IPS DF 6.9 (cell line): ENCODE data around the gene CDK18.
"Not testable (repeated sequence)": the region's sequence is repeated elsewhere in the genome, so short reads cannot be mapped to it uniquely, and the experiment has no call there.

Experiments used
- DNase-seq: peaks from one replicate; pipeline ENCODE4 v3.0.0-alpha.2; 2013; ENCODE audit warnings: low read depth, low spot score
- H3K27ac ChIP-seq: one replicate; pipeline ENCODE4 v1.5.1; 2013; ENCODE audit warnings: low read length, control low read depth
- H3K27me3 ChIP-seq: 2 replicates; pipeline ENCODE4 v1.6.1; 2013; ENCODE audit warnings: mild to moderate bottlenecking, low read length; ENCODE audit not compliant: control insufficient read depth, insufficient read depth
- H3K36me3 ChIP-seq: 2 replicates; pipeline ENCODE4 v1.6.1; 2013; ENCODE audit warnings: low read length; ENCODE audit not compliant: control insufficient read depth, insufficient read depth
- H3K4me1 ChIP-seq: 2 replicates; pipeline ENCODE4 v1.6.1; 2013; ENCODE audit warnings: low read length; ENCODE audit not compliant: control insufficient read depth, insufficient read depth
- H3K4me3 ChIP-seq: 2 replicates; pipeline ENCODE4 v1.5.1; 2013; ENCODE audit warnings: mild to moderate bottlenecking, low read length
- H3K9me3 ChIP-seq: 2 replicates; pipeline ENCODE4 v1.6.1; 2013; ENCODE audit warnings: low read length, inconsistent platforms; ENCODE audit not compliant: control insufficient read depth, insufficient read depth
- WGBS: extraction: QIAGEN DNeasy Blood & Tissue Kit; methylation state at CpG from one replicate; pipeline ENCODE4 v1.1.7; 2013; ENCODE audit warnings: mixed read lengths, missing lambda C conversion rate; ENCODE audit not compliant: insufficient read length, insufficient coverage; 5-methylcytosine and 5-hydroxymethylcytosine counted together

The CDK18 gene

DNA sequence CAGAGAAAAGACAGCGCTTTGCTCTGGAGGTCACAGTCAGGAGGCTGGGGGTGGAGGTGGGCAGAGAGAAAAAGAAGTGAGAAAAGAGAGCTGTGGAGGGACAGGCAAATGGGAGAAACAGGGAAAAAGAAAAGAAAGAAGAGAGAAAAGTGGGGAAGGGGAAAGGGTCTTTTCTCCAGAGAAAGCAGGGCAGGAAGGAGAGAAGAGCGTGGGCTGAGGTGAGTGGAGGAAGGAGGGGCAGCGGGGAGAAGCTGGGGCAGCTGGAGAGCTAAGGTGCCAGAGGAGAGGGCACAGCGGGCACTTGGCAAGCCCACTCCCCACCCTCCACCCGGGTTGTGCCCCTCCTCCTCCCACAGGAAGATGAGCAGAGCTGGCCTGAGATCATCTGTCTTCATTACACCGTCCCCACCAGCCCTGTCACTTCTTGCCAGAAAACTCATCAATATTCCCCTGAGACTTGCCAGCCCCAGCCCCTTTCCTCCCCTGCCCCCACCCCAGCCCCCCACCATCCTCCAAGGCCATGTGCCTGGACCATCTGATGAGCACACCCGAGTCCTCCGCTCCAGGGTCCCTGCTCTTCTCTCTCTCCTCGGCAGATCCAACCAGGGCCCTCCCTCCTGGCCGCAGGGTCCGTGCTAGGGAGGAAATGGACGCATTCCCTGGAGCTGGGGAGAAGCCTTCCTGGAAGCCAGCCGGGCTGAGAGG lies 31.6 kb upstream of the CDK18 start:
- Histone ChIP-seq H3K27me3 (no peaks in the 10 kb centered on the region), H3K36me3 (no peaks in the 10 kb centered on the region), H3K27ac (no peak overlapping the region), H3K4me1 (peaks cover 5% of the 10 kb centered on the region), H3K4me3 (no peak overlapping the region), H3K9me3 (no peaks in the 10 kb centered on the region)
- DNase-seq: no peak
- WGBS: no CpG with 5 or more reads among the region's 13 CpGs

DNA sequence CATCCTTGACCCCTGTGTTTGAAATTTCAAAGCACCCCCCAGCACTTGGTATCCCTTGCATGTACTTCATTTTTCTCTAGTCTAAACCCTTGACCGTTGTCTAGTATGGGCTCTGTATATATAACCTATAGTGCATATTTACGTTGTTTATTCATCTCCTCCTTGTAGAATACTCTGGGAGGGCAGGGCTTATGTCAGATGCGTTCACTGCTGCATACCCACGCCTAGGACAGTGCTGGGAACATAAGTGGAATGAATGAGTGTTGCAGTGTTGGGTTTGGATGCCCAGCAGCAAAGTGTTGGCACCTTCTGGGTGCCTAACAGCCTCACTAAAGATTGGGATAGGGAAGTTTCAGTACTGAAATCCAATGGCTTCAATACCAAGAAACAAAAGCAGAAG lies 31.0 kb upstream of the CDK18 start:
- no peaks in the 10 kb centered on the region for H3K27me3 ChIP-seq
- no peaks in the 10 kb centered on the region for H3K36me3 ChIP-seq
- DNase-seq: no peak
- WGBS: no CpG with 5 or more reads among the region's 4 CpGs
- H3K9me3 ChIP-seq: no peaks in the 10 kb centered on the region
- no peak overlapping the region for H3K4me3 ChIP-seq
- no peak overlapping the region for H3K27ac ChIP-seq
- peaks cover 5% of the 10 kb centered on the region for H3K4me1 ChIP-seq

DNA sequence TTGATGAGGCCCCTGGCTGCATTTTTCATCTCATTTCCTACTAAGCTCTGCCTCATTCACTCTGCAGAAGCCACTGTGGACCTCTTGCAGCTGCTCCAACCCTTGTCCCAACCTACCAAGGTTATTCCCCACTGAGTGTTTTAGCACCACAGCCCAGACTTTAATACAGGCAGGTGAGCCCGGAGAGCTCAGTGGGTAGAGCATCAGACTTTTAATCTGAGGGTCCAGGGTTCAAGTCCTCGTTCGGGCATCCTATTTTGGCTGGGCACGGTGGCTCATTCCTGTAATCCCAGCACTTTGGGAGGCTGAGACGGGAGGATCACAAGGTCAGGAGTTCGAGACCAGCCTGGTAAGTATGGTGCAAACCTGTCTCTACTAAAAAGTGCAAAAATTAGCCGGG lies 30.5 kb upstream of the CDK18 start:
- Histone ChIP-seq H3K27me3 (no peaks in the 10 kb centered on the region), H3K27ac (no peak overlapping the region), H3K4me3 (no peak overlapping the region), H3K4me1 (peaks cover 5% of the 10 kb centered on the region), H3K9me3 (no peaks in the 10 kb centered on the region), H3K36me3 (no peaks in the 10 kb centered on the region)
- no peak for DNase-seq
- no CpG with 5 or more reads among the region's 7 CpGs for WGBS

DNA sequence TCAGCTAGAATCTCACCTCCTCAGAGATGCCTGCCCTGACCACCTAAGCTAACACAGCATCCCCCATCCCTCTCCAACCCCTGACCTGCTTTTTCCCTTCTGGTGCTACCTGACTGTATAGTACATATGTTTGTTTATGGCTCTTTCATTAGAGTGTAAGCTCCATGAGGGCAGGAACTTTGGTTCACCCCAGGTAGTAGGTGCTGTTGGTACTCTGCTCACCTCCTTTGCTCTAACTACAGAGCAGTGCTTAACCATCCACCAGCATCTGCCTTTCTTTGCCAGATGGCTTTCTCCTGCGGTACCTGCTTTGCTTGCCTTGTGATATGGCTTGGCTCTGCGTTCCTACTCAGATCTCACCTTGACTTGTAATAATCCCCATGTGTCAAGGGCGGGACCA lies 29.9 kb upstream of the CDK18 start:
- peaks cover 5% of the 10 kb centered on the region for H3K4me1 ChIP-seq
- no CpG with 5 or more reads among the region's 3 CpGs for WGBS
- no peaks in the 10 kb centered on the region for H3K27me3 ChIP-seq

DNA sequence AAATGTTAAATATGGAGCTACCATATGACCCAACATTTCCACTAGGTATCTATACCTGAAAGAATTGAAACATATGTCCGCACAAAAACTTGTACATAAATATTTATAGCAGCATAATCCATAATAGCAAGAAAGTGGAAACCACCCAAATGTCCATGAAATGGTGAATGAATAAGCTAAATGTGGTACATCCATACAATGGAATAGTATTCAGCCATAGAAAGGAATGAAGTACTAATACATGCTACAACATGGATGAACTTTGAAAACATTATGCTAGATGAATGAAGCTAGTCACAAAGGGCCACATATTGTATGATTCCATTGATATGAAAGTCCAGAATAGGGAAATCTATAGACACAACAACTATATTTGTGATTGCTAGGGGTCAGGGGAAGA lies 28.6 kb upstream of the CDK18 start:
- no peak for DNase-seq
- no CpG with 5 or more reads among the region's 1 CpG for WGBS
- H3K27ac ChIP-seq: no peak overlapping the region

More for the DNA sequence above, 29.9 kb upstream of the CDK18 start:
- Histone ChIP-seq H3K9me3 (no peaks in the 10 kb centered on the region), H3K27ac (no peak overlapping the region), H3K4me3 (no peak overlapping the region), H3K36me3 (no peaks in the 10 kb centered on the region)
- DNase-seq: no peak

DNA sequence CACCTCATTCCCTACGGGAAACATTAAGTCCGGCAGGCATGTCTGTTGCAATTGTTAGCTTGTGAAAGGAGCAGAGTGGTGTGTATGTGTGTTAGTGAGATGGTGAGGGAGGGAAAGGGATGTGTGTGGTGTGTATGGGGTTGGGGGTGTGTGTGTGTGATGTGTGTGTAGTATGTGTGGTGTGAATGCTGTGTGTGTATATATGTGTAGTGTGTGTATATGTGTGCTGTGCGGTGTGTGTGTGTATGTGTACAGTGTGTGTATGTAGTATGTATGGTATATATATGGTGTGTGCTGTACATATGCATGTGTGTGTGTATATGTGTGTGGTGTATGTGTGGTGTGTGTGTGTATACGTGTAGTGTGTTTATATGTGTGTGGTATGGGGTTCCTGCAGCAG lies 27.8 kb upstream of the CDK18 start:
- Histone ChIP-seq H3K27me3 (no peaks in the 10 kb centered on the region), H3K27ac (no peak overlapping the region), H3K36me3 (no peaks in the 10 kb centered on the region), H3K9me3 (no peaks in the 10 kb centered on the region), H3K4me3 (no peak overlapping the region), H3K4me1 (peaks cover 6% of the 10 kb centered on the region)
- no peak for DNase-seq
- 100% methylated on average over 1 of the region's 4 CpGs for WGBS

More for the DNA sequence above, 28.6 kb upstream of the CDK18 start:
- Histone ChIP-seq H3K36me3 (no peaks in the 10 kb centered on the region), H3K9me3 (no peaks in the 10 kb centered on the region), H3K27me3 (no peaks in the 10 kb centered on the region), H3K4me1 (peaks cover 6% of the 10 kb centered on the region), H3K4me3 (no peak overlapping the region)

DNA sequence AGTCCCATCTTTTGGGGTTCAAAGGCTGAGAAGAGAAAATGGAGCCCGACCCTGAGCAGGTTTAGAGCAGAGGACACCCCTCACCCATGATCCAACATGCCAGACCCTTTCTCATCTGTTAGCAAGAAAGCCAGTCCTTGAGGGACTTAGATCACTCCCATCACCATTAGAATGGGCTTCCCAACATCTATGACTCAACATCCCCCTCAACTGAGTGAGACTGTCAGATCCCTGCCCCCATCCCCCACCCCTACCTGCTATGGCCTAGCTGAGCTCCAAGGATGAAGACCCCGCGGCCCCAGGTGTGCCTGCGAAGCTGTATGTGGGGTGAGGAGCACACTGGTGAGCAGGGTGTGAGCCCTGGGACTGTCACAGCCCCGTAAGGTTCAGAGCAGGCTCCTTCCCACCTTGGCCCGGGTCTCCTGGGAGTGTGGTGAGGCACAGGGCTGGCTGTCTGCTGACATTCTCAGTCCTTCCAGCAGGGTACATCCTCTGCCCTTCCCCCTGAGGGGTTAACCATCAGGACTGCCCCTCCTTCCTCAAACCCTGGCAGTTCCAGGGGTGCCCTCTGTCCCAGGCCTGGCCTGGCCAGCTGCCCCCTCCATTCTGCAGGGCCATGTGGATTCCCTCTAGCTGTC lies 27.2 kb upstream of the CDK18 start:
- Histone ChIP-seq H3K36me3 (no peaks in the 10 kb centered on the region), H3K27ac (no peak overlapping the region), H3K4me1 (peaks cover 6% of the 10 kb centered on the region), H3K9me3 (no peaks in the 10 kb centered on the region), H3K27me3 (no peaks in the 10 kb centered on the region), H3K4me3 (no peak overlapping the region)
- DNase-seq: no peak
- WGBS: no CpG with 5 or more reads among the region's 6 CpGs

DNA sequence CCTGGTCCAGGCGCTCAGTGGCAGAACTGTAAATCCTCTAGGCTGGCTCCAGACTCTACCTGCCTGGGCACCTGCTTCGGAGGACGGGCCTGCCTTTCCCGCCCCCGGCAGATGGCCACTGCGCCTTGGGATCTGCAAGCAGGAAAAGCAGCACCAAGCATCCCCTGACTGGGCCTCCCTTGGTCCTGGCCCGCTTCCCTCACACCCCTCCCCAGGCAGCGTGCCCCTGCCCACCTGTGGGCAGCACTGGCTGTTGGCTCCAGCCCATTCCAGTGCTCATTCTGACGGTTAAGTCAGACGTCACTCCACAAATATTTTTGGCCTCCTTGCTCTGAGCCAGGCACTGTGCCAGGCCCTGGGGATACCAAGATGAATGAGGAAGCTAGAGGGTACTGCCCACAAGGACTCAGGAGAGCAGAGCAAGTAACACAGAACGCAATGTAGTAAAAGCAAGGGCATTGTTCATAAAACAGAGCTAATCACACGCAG lies 26.7 kb upstream of the CDK18 start:
- no peaks in the 10 kb centered on the region for H3K36me3 ChIP-seq
- no CpG with 5 or more reads among the region's 12 CpGs for WGBS
- H3K27me3 ChIP-seq: no peaks in the 10 kb centered on the region
- DNase-seq: no peak
- peaks cover 5% of the 10 kb centered on the region for H3K4me1 ChIP-seq
- no peaks in the 10 kb centered on the region for H3K9me3 ChIP-seq
- H3K4me3 ChIP-seq: no peak overlapping the region
- H3K27ac ChIP-seq: no peak overlapping the region

DNA sequence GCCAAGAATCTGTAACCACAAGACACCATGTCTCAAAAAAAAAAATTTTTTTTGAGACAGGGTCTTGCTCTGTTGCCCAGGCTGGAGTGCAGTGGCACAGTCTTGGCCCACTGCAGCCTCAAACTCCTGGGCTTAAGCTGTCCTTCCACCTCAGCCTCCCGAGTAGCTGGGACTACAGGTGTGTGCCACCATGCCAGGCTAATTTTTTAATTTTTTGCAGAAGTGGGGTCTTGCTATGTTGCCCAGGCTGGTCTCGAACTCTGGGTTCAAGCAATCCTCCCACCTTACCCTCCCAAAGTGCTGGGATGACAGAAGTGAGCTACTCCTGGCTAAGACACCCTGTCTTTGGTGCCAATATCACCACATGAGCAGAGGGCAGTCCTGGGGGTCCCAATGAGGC lies 25.5 kb upstream of the CDK18 start:
- no CpG with 5 or more reads among the region's 2 CpGs for WGBS
- H3K27me3 ChIP-seq, DNase-seq, H3K4me3 ChIP-seq, H3K4me1 ChIP-seq, H3K27ac ChIP-seq, H3K36me3 ChIP-seq, H3K9me3 ChIP-seq: not testable (repeated sequence)

DNA sequence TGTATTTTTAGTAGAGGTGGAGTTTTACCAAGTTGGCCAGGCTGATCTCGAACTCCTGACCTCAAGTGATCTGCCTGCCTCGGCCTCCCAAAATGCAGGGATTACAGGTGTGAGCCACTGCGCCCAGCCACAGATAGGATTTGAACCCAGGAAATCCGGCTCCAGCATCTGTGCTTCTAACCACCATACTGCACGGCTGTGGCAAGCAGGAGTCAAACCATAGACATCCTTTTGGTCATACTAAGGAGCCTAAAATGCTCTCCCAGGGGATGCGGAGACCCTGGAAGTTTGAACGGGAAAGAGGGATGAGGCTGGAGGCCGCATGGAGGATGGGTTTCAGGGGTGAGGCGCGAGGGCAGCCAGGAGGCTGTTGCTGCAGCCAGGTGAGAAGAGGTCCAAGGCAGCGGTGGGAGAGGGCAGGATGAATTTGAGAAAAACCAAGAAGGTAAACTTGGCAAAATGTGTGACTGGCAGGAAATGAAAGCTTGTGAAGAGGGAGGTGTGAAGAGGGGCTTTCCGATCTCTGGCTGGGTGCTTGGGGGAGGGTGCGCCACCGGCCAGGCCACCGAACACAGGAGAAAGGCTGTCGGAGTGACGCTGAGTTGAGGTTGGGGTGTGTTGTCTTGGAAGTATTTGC lies 24.0 kb upstream of the CDK18 start:
- no peaks in the 10 kb centered on the region for H3K36me3 ChIP-seq
- H3K9me3 ChIP-seq: no peaks in the 10 kb centered on the region
- no peak for DNase-seq
- no peaks in the 10 kb centered on the region for H3K27me3 ChIP-seq
- no peak overlapping the region for H3K4me3 ChIP-seq
- no peak overlapping the region for H3K27ac ChIP-seq
- H3K4me1 ChIP-seq: peaks cover 6% of the 10 kb centered on the region
- WGBS: no CpG with 5 or more reads among the region's 17 CpGs
